ENCODE measurements around the gene LINGO4.

The LINGO4 gene

DNA sequence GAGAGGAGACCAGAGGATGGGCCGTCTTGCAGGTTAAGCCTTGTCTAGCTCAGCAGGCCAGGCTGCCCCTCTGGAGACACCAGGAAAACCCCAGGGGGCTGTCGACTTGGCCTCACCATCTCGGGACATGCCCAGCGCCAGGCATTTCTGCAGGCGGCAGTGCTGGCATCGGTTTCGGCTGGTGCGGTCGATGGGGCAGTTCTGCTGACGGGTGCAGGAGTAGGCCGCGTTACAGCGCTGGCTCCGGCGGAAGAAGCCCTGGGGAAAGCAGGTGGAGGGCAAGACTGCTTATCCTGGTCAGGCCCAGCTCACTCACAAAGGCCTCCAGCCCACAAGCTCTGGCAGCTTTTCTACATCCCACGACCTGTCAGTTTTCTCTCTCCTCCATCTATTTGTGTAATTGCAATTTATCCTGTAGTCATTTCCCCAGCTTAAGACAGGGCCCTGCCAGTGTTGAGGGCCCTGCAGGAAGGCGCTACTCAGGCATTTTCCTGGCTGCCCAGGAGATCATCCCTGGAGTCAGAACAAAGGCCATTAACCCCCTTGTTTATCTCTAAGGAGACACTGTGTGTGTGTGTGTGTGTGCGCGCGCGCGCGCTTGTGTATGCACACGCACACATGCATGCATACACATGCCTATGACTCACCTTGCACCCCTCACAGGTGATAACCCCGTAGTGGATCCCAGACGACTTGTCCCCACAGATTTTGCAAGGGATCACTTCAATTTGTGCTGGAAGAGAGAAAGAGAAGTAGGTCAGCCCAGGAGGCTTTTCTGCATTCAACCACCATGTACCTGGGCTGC, 11.5 kb upstream of the LINGO4 start:
- H3K4me3 ChIP-seq (replicated peaks; ENCODE audit: low read depth, low read length) = no peak overlapping the region
- no peak for DNase-seq (ENCODE audit: extremely low read depth, low read depth)
- TF ChIP-seq, protein P1, sequence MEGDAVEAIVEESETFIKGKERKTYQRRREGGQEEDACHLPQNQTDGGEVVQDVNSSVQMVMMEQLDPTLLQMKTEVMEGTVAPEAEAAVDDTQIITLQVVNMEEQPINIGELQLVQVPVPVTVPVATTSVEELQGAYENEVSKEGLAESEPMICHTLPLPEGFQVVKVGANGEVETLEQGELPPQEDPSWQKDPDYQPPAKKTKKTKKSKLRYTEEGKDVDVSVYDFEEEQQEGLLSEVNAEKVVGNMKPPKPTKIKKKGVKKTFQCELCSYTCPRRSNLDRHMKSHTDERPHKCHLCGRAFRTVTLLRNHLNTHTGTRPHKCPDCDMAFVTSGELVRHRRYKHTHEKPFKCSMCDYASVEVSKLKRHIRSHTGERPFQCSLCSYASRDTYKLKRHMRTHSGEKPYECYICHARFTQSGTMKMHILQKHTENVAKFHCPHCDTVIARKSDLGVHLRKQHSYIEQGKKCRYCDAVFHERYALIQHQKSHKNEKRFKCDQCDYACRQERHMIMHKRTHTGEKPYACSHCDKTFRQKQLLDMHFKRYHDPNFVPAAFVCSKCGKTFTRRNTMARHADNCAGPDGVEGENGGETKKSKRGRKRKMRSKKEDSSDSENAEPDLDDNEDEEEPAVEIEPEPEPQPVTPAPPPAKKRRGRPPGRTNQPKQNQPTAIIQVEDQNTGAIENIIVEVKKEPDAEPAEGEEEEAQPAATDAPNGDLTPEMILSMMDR (IDR thresholded peaks at IDR 0.05; ENCODE audit: low read depth, low read length, missing control alignments) = no peak

DNA sequence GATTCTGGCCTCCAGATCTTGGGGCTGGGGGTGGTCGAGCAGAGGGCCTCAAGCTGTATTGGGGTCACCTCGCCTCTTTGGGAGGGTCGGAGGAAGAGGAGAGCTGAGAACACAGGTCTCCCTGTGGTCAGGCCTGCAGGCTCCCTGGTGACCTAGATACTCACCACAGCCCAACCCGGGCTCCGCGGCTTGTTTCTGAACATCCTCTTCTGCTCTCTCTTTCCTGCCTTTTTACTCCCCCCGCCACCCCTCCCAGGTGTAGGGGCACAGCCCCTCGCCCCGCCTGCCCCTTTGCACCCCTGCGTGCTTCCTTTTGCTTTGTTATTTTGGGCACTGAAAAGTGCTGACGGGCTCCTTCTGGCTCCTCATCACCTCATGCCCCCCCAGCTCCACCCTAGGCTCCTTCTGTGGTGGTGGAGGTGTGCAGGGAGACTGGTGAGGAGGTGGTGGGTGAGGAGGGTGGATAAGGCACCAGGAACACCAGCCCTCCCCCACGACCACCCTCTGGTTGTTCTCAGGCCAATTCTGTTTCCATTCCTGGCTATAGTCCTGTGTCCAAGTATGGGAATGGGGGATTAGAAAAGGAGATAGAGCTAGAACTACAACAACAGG, 10.6 kb upstream of the LINGO4 start:
- H3K4me3 ChIP-seq (replicated peaks; ENCODE audit: low read depth, low read length) = no peak overlapping the region
- DNase-seq (ENCODE audit: extremely low read depth, low read depth) = no peak
- TF ChIP-seq, protein P1 (IDR thresholded peaks at IDR 0.05; ENCODE audit: low read depth, low read length, missing control alignments) = no peak

DNA sequence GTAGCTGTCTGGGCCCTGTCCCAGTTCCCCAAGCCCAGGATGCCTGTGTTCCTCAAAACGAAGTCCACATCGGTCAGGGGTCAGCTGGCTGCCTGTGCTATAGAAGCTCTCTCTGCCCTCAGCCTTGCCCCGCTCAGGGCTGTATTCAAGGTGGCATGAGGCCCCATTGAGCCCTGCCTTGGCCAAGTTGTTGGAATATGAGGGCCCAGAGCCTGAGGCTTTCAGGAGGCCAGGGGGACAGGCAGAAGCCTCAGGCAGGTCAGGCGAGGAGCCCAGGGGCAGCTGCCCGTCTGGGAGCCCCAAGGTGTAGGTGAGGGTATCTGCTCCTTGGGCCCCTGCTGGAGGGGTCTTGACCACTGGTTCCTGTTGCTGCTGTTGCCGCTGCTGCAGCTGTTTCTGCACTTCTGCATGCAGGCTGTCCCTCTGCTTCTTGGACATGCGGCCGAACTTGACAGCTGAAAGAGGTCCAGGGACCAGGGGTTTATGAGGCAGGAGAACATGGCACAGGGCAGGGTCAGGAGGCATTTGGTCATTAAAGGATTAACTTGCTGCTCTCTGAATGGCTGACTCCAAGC, 9.8 kb upstream of the LINGO4 start:
- H3K4me3 ChIP-seq (replicated peaks; ENCODE audit: low read depth, low read length) = no peak overlapping the region
- TF ChIP-seq, protein P1 (IDR thresholded peaks at IDR 0.05; ENCODE audit: low read depth, low read length, missing control alignments) = no peak
- DNase-seq (ENCODE audit: extremely low read depth, low read depth) = no peak

DNA sequence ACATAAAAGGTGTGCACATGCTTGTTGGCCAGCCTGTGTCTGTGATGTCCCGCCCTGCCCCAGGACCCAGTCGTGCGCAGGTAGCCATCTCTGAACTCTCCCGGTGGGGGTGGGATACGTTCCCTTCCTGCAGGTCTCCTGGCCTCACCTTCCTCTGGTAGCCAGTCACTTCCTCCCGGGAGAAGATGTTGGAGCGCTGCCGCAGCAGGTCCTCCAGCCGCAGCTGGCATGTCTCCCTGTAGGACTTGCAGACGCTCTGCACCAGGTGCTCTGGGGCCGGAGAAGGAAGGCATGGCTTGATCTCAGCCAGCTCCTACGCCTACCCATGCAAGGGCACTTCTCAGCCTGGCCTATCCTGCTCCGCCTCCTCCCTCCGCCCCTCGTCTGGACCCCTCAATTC, 9.2 kb upstream of the LINGO4 start:
- DNase-seq (ENCODE audit: extremely low read depth, low read depth) = no peak
- TF ChIP-seq, protein P1 (IDR thresholded peaks at IDR 0.05; ENCODE audit: low read depth, low read length, missing control alignments) = no peak
- no peak overlapping the region for H3K4me3 ChIP-seq (replicated peaks; ENCODE audit: low read depth, low read length)

DNA sequence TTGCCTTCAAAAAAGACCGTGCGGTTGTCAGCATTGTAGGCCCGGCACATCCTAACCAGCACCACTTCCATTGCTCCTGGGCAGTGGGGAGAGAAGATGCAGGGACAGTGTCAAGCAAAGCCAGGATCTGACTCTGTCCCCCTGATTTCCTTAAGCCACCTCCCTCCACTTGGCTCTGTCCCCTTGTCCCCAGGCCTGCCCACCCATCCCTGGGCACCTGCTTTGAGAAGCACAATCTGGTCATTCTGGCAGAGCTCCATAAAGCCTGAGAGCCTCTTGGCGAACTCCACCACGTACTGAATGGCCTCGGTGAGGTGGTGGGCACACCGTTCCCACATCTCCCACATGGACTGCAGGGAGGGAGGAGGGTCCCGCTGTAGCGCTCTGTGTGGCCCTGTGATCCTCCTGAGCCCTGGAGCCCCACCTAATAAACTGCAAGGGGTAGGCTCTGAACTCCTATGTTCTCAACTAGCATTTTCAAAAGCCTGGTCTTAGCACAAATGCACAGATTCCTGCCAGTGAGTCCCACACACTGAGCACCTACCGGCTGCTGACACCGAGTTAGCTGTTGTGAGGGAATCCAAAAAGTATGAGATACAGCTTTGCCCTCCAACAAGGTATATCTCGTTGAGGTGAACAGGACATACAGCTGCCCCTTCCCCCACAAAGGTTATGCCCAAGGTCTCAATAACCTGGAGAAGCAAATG, 8.2 kb upstream of the LINGO4 start:
- no peak overlapping the region for H3K4me3 ChIP-seq (replicated peaks; ENCODE audit: low read depth, low read length)
- no peak for DNase-seq (ENCODE audit: extremely low read depth, low read depth)
- TF ChIP-seq, protein P1 (IDR thresholded peaks at IDR 0.05; ENCODE audit: low read depth, low read length, missing control alignments) = no peak

DNA sequence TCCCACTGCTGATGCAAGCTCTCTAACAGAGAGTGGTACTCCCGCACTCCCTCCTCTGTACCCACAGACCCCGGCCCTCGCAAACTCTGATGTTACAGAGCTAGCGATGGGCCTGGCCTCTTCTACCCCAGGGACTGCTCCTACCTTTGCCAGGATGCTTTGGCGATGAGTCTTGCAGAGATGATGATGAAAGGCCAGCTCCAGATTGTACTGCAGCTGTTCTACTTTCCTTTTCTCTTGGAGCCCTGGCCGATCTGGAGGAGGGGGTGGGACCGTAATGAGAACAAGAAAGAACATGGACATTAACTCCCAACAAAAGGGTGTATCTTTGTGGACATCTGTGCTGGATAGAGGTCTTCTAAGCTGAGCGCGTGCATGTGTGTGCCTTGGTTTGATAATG, 6.0 kb upstream of the LINGO4 start:
- no peak for DNase-seq (ENCODE audit: extremely low read depth, low read depth)
- TF ChIP-seq, protein P1 (IDR thresholded peaks at IDR 0.05; ENCODE audit: low read depth, low read length, missing control alignments) = no peak
- no peak overlapping the region for H3K4me3 ChIP-seq (replicated peaks; ENCODE audit: low read depth, low read length)

Measured in HFF-Myc (cell line).